GM10248 (cell line): ENCODE data around the gene LIPK.
A peak's percentile ranks its signal among the peaks of the same experiment; 100 is the strongest.

Experiments used
- CTCF ChIA-PET: fragments of 300-600 bp; sonication (Branson Sonifier 250); formaldehyde crosslinking; extraction: SDS; loops from one replicate; lab custom pipeline; 2021; ENCODE audit warnings: antibody characterized with exemption; lab: Yijun Ruan, JAX
- POLR2A ChIA-PET: fragments of 350-650 bp; sonication (Branson Sonifier 250); formaldehyde crosslinking; extraction: SDS; loops from one replicate; lab custom pipeline; 2020; ENCODE audit warnings: antibody characterized with exemption; lab: Yijun Ruan, JAX
- DNase-seq: peaks from one replicate; pipeline ENCODE4 v3.0.0; 2012; ENCODE audit errors: extremely low spot score
- CTCF ChIP-seq: IDR thresholded peaks from 2 replicates; pipeline ENCODE4 v1.5.1; 2012; ENCODE audit warnings: mild to moderate bottlenecking, low read depth; ENCODE audit errors: extremely low read depth, missing control alignments, control extremely low read depth

The LIPK gene

GRCh38 chr10:88664142-88664541, 41.9 kb upstream of the LIPK start, which contains the start of gene LIPF:
Gene LIPF, plus strand, starts transcription at chr10:88664442. Its CDS starts 2,856 bp downstream, at chr10:88667298.
- ChIA-PET CTCF (interaction anchor here (1.4 kb wide), 1 partner anchor 23 kb away, joined by 3 read pairs; no protein-coding TSS in a partner anchor), POLR2A (no interaction called here)
- DNase-seq: no peak
- no peak for TF ChIP-seq CTCF

GRCh38 chr10:88668465-88668864, 37.6 kb upstream of the LIPK start:
- POLR2A ChIA-PET: no interaction called here
- no peak for TF ChIP-seq CTCF
- CTCF ChIA-PET: interaction anchor here (1.3 to 1.6 kb wide), 2 partner anchors 17 to 50 kb away, joined by 3 to 4 read pairs; no protein-coding TSS in a partner anchor
- no peak for DNase-seq

GRCh38 chr10:88670497-88670896, 35.6 kb upstream of the LIPK start:
- ChIA-PET CTCF (interaction anchor here (0.8 to 2.4 kb wide), 7 partner anchors 10 to 58 kb away, joined by 3 to 8 read pairs (median 4); no protein-coding TSS in a partner anchor), POLR2A (no interaction called here)
- DNase-seq: peak; percentile 24
- no peak for TF ChIP-seq CTCF

GRCh38 chr10:88672041-88672440, 34.0 kb upstream of the LIPK start:
- ChIA-PET CTCF (interaction anchor here (1.1 to 1.6 kb wide), 3 partner anchors 10 to 26 kb away, joined by 3 read pairs; no protein-coding TSS in a partner anchor), POLR2A (no interaction called here)
- TF ChIP-seq CTCF: no peak
- DNase-seq: peak; percentile 10

GRCh38 chr10:88676283-88677060, 29.6 kb upstream of the LIPK start:
- ChIA-PET POLR2A (no interaction called here), CTCF (interaction anchor here (0.9 to 2.8 kb wide), 4 partner anchors 9 to 256 kb away, joined by 3 to 8 read pairs (median 6); no protein-coding TSS in a partner anchor)
- DNase-seq: no peak

GRCh38 chr10:88680958-88681357, 25.1 kb upstream of the LIPK start:
- CTCF ChIA-PET: interaction anchor here (1.1 to 1.5 kb wide), 3 partner anchors 9 to 130 kb away, joined by 3 to 4 read pairs (median 3); no protein-coding TSS in a partner anchor
- TF ChIP-seq CTCF: no peak
- no peak for DNase-seq
- POLR2A ChIA-PET: interaction anchor here (0.6 kb wide), 1 partner anchor 42 kb away, joined by 3 read pairs; no protein-coding TSS in a partner anchor

More at GRCh38 chr10:88676283-88677060, 29.6 kb upstream of the LIPK start:
- no peak for TF ChIP-seq CTCF
